SKM-1 treated with dmso at 0.1 percent for 144 hours (cell line): Measurements from ENCODE around the gene PNPLA7.
"Not testable (repeated sequence)": the region's sequence is repeated elsewhere in the genome, so short reads cannot be mapped to it uniquely, and the experiment has no call there.

Experiments used
- DNase-seq: peaks from one replicate; lab custom pipeline; 2025; ENCODE audit not compliant: unreplicated experiment; lab: John Stamatoyannopoulos, UW

The PNPLA7 gene

GRCh38 chr9:137575716-137576411, 25.7 kb upstream of the PNPLA7 start:
- no peak for DNase-seq

- DNase-seq, result no peak
Observed at GRCh38 chr9:137575364-137575715, 25.1 kb upstream of the PNPLA7 start.

GRCh38 chr9:137574192-137574591, 24.0 kb upstream of the PNPLA7 start:
- DNase-seq, result no peak

- DNase-seq, result no peak
Observed at GRCh38 chr9:137570566-137570965, 20.4 kb upstream of the PNPLA7 start.

- DNase-seq, result no peak
Observed at GRCh38 chr9:137569609-137570203, 19.5 kb upstream of the PNPLA7 start.

GRCh38 chr9:137568445-137568844, 18.2 kb upstream of the PNPLA7 start:
- DNase-seq, result not testable (repeated sequence)

GRCh38 chr9:137564817-137565411, 14.7 kb upstream of the PNPLA7 start:
- DNase-seq, result no peak

GRCh38 chr9:137564134-137564533, 13.9 kb upstream of the PNPLA7 start:
- DNase-seq, result no peak

- no peak for DNase-seq
Observed at GRCh38 chr9:137558127-137558526, 7.9 kb upstream of the PNPLA7 start.

- no peak for DNase-seq
Observed at GRCh38 chr9:137556069-137556838, 6.1 kb upstream of the PNPLA7 start.

- no peak for DNase-seq
Observed at GRCh38 chr9:137555179-137555578, 5.0 kb upstream of the PNPLA7 start.

GRCh38 chr9:137554349-137554748, 4.1 kb upstream of the PNPLA7 start:
- DNase-seq, result no peak

- DNase-seq, result not testable (repeated sequence)
Observed at GRCh38 chr9:137553654-137554053, 3.5 kb upstream of the PNPLA7 start.

GRCh38 chr9:137552022-137552768, 2.0 kb upstream of the PNPLA7 start:
- no peak for DNase-seq

GRCh38 chr9:137551264-137552021, 1.2 kb upstream of the PNPLA7 start, which contains the start of gene MRPL41:
Gene MRPL41, plus strand, starts transcription at chr9:137551879. Its CDS starts 203 bp downstream, at chr9:137552082.
- DNase-seq, result peak; percentile 80

- DNase-seq, result not testable (repeated sequence)
Observed at GRCh38 chr9:137550958-137551263, 709 bp upstream of the PNPLA7 start.

- no peak for DNase-seq
Observed at GRCh38 chr9:137547687-137548543, 2.3 kb downstream of the PNPLA7 start.

- DNase-seq, result no peak
Observed at GRCh38 chr9:137545123-137545522, 5.1 kb downstream of the PNPLA7 start.

GRCh38 chr9:137544176-137544760, 5.9 kb downstream of the PNPLA7 start:
- no peak for DNase-seq
